Duodenal mucosa (tissue), 2 donors: ENCODE results near the gene CUL7.
"Not testable (repeated sequence)": the region's sequence is repeated elsewhere in the genome, so short reads cannot be mapped to it uniquely, and the experiment has no call there.

Experiments
- H3K27ac ChIP-seq: one replicate; pipeline ENCODE4 v1.7.0; 2013; ENCODE audit warnings: low read depth, low read length
- H3K27me3 ChIP-seq, 2 donors: one replicate each; pipeline ENCODE4 v1.7.0; 2013; ENCODE audit warnings: low read length in 2 of 2, control low read depth in 1 of 2; ENCODE audit not compliant: insufficient read depth in 2 of 2, control insufficient read depth in 1 of 2
- H3K36me3 ChIP-seq, 2 donors: one replicate each; pipeline ENCODE4 v1.7.0; 2013; ENCODE audit warnings: low read length in 2 of 2, control low read depth in 1 of 2; ENCODE audit not compliant: insufficient read depth in 2 of 2, control insufficient read depth in 1 of 2
- H3K4me1 ChIP-seq, 2 donors: one replicate each; pipeline ENCODE4 v1.7.0; 2013; ENCODE audit warnings: low read length in 2 of 2, control low read depth in 1 of 2; ENCODE audit not compliant: insufficient read depth in 2 of 2, control insufficient read depth in 1 of 2
- H3K4me3 ChIP-seq, 2 donors: one replicate each; pipeline ENCODE4 v1.7.0; 2013; ENCODE audit warnings: low read length in 2 of 2, low read depth in 1 of 2
- H3K9ac ChIP-seq, 2 donors: one replicate each; pipeline ENCODE4 v1.7.0; 2013; ENCODE audit warnings: low read length in 2 of 2, low read depth in 1 of 2
- H3K9me3 ChIP-seq, 2 donors: one replicate each; pipeline ENCODE4 v1.7.0; 2013; ENCODE audit warnings: low read length in 2 of 2, control low read depth in 1 of 2; ENCODE audit not compliant: control insufficient read depth in 1 of 2

The CUL7 gene

GRCh38 chr6:43050981-43051380, 2.7 kb downstream of the CUL7 start:
- H3K27ac ChIP-seq, result no peak overlapping the region
- H3K36me3 ChIP-seq, result peaks cover 34 to 49% of the 10 kb centered on the region in 2 donors
- no peaks in the 10 kb centered on the region for H3K27me3 ChIP-seq
- H3K4me3 ChIP-seq, result no peak overlapping the region
- no peak overlapping the region for H3K9ac ChIP-seq
- no peaks in the 10 kb centered on the region for H3K9me3 ChIP-seq
- H3K4me1 ChIP-seq, result peaks cover 10 to 17% of the 10 kb centered on the region in 2 donors

DNA sequence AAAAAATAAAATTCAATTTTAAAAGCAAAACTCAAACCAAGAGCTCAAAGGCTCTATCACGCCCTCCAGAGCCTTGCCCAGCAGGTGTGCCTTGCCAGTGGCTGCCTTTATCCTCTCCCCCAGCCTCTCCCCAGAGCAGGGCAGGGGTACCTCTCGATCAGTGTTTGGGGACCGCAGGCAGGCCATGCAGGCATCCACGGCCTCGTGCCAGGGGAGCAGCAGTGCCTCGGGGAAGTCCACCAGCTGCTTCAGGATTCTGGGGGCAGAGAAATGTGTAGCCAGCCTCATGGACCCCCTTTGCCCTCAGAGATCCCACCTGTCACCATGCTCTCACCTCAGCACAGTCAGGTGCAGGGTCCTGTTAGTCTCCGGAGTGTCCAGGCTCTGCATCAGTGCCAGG, 5.7 kb downstream of the CUL7 start:
- Histone ChIP-seq H3K27ac (no peak overlapping the region), H3K36me3 (peaks cover 35 to 60% of the 10 kb centered on the region in 2 donors), H3K9ac (no peak overlapping the region), H3K4me3 (no peak overlapping the region), H3K27me3 (no peaks in the 10 kb centered on the region), H3K9me3 (no peaks in the 10 kb centered on the region), H3K4me1 (peaks cover 7 to 11% of the 10 kb centered on the region in 2 donors)

DNA sequence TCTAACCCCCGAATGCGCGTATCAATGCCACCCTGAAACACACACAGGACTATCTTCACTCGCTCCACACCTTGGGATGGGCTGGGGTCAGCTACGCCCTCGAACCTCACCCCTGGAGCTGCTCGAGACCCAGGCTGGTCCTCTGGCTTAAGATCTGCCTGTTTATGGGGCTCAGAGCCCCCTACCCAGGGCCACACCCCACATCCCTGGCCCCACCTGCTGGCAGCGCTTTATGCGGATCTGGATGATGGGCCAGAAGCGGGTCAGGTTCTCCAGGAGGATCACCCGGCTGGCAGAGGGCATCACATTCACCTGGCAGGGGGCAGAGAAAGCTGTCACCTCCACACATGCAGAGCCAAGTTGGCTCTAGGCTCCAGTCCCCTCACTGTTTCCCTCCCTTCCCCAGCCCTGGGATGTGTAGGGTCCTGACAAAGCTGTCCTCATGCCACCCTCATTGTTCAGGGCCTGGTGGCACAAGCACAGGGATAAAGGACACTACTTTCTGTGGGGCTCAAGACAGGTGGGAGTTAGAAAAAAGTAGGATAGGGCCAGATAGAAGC, 8.2 kb downstream of the CUL7 start:
- no peaks in the 10 kb centered on the region for H3K27me3 ChIP-seq
- H3K9ac ChIP-seq, result no peak overlapping the region
- no peaks in the 10 kb centered on the region for H3K9me3 ChIP-seq
- H3K27ac ChIP-seq, result no peak overlapping the region
- H3K4me3 ChIP-seq, result no peak overlapping the region
- peaks cover 44 to 65% of the 10 kb centered on the region in 2 donors for H3K36me3 ChIP-seq
- H3K4me1 ChIP-seq, result no peaks in the 10 kb centered on the region

DNA sequence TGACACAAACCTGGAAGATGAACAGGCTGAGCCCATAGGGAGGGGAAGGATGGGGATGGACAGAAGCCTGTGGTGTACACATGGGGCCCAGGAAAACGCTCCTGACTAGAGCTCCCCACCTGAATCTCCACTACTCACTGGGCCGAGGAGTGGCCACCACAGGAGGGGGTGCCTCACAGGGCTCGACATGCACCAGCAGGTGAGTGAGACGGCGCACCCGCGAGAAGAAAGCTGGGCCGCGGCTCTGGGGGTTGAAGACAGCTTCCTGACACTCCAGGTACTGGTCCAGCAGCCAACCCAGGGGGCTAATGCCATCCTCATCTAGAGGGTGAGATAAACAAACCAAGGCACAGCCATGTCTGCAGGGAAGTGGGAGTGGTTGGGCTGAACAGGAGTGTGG, 10.3 kb downstream of the CUL7 start:
- Histone ChIP-seq H3K9ac (no peak overlapping the region), H3K4me3 (no peak overlapping the region), H3K27ac (no peak overlapping the region), H3K4me1 (no peaks in the 10 kb centered on the region), H3K9me3 (no peaks in the 10 kb centered on the region), H3K27me3 (no peaks in the 10 kb centered on the region), H3K36me3 (peaks cover 39 to 70% of the 10 kb centered on the region in 2 donors)

DNA sequence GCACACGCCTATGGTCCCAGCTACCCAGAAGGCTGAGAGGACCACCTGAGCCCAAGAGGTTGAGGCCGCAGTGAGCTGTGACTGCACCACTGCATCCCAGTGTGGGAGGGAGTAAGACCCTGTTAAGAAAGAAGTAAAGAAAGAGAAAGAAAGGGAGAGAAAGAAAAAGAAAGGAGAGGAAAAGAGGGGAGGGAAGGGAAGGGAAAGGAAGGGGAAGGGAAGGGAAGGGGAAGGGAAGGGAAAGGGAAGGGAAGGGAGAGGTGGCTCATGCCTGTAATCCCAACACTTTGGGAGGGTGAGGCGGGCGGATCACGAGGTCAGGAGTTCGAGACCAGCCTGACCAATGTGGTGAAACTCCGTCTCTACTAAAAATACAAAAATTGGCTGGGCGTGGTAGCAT, 12.2 kb downstream of the CUL7 start:
- H3K27me3 ChIP-seq, H3K4me3 ChIP-seq, H3K9me3 ChIP-seq, H3K27ac ChIP-seq, H3K4me1 ChIP-seq, H3K9ac ChIP-seq: not testable (repeated sequence)
- peaks cover 44 to 71% of the 10 kb centered on the region in 2 donors for H3K36me3 ChIP-seq

- Histone ChIP-seq H3K27me3 (no peaks in the 10 kb centered on the region), H3K4me3 (no peak overlapping the region), H3K27ac (no peak overlapping the region), H3K9ac (no peak overlapping the region), H3K9me3 (no peaks in the 10 kb centered on the region), H3K4me1 (no peaks in the 10 kb centered on the region), H3K36me3 (peaks cover 46 to 66% of the 10 kb centered on the region in 2 donors)
These were observed 13.0 kb downstream of the CUL7 start for GRCh38 chr6:43040542-43041257.

DNA sequence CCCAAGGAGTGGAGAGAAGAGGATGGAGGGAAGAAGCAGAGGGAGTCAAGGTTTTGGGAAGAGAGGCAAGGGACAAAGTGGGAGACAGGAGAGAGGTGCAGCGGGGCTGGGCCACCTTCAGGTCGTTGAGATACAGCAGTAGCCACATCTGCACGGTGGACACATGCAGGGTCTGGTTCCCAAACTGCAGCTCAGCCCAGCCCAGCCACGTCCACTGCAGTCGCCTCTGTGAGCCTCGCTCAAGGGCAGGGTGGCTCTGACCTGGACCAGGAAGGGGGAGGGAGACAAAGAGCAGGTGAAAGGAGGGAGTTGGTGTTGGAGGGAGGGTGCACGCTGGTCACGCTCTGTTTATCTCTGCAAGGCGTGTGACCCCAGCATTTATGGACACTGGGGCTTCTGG, 14.9 kb downstream of the CUL7 start:
- Histone ChIP-seq H3K4me1 (no peaks in the 10 kb centered on the region), H3K9me3 (no peaks in the 10 kb centered on the region), H3K27me3 (no peaks in the 10 kb centered on the region), H3K36me3 (peaks cover 50 to 67% of the 10 kb centered on the region in 2 donors), H3K4me3 (no peak overlapping the region), H3K9ac (no peak overlapping the region), H3K27ac (no peak overlapping the region)

DNA sequence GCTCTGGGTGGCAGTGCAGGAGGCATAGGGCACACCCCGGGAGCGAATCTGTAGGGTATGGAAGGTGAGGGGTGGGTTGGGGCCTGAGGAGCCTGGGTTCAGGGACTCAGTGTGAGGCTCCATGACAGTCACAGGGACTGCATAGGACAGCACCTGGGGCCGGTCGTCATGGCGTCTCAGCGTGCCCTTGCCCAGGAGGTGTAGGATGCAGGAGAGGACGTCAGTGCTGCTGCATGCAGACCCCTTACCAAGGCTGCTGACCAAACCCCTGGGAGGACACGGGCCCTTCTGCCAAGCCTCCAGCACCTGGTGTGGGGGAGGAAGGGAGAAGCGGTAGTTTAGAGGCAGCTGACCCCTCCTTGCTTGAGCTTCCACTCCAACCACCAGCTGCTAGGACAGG, 15.9 kb downstream of the CUL7 start:
- H3K4me1 ChIP-seq, result no peaks in the 10 kb centered on the region
- H3K9ac ChIP-seq, result no peak overlapping the region
- H3K27me3 ChIP-seq, result no peaks in the 10 kb centered on the region
- peaks cover 42 to 66% of the 10 kb centered on the region in 2 donors for H3K36me3 ChIP-seq
- H3K4me3 ChIP-seq, result no peak overlapping the region
- H3K27ac ChIP-seq, result no peak overlapping the region
- no peaks in the 10 kb centered on the region for H3K9me3 ChIP-seq

- Histone ChIP-seq H3K4me1 (no peaks in the 10 kb centered on the region), H3K27me3 (no peaks in the 10 kb centered on the region), H3K9me3 (no peaks in the 10 kb centered on the region), H3K4me3 (no peak overlapping the region), H3K36me3 (peaks cover 40 to 66% of the 10 kb centered on the region in 2 donors), H3K27ac (no peak overlapping the region), H3K9ac (no peak overlapping the region)
These were observed 16.5 kb downstream of the CUL7 start for GRCh38 chr6:43037197-43037596.

GRCh38 chr6:43036712-43037111, 16.9 kb downstream of the CUL7 start:
- Histone ChIP-seq H3K36me3 (peaks cover 40 to 67% of the 10 kb centered on the region in 2 donors), H3K27ac (no peak overlapping the region), H3K4me1 (no peaks in the 10 kb centered on the region), H3K4me3 (no peak overlapping the region), H3K9me3 (no peaks in the 10 kb centered on the region), H3K27me3 (no peaks in the 10 kb centered on the region), H3K9ac (no peak overlapping the region)
